Activated CD4-positive, alpha-beta T cell treated with anti-CD3 and anti-CD28 coated beads for 4 hours (primary cell): ENCODE results near the gene NPAS1.
"Not testable (repeated sequence)": the region's sequence is repeated elsewhere in the genome, so short reads cannot be mapped to it uniquely, and the experiment has no call there.

ENCODE experiments used
- DNase-seq, 2 donors: peaks; one replicate each; pipeline ENCODE4 v3.0.0-alpha.2; 2020

NPAS1 gene

GRCh38 chr19:47049307-47049700 lies 29.7 kb downstream of the NPAS1 start:
- no peak for DNase-seq

GRCh38 chr19:47050562-47050961 lies 30.9 kb downstream of the NPAS1 start:
- not testable (repeated sequence) for DNase-seq

GRCh38 chr19:47056411-47056810 lies 36.8 kb downstream of the NPAS1 start:
- DNase-seq, result no peak

GRCh38 chr19:47057328-47057727 lies 37.7 kb downstream of the NPAS1 start:
- DNase-seq, result no peak

- no peak for DNase-seq
These were observed 39.0 kb downstream of the NPAS1 start for GRCh38 chr19:47058621-47059022.

- DNase-seq, result no peak
These were observed 44.2 kb downstream of the NPAS1 start for GRCh38 chr19:47063874-47064273.

- DNase-seq, result no peak
These were observed 45.6 kb downstream of the NPAS1 start for GRCh38 chr19:47065242-47065641.

- no peak for DNase-seq
These were observed 47.0 kb downstream of the NPAS1 start for GRCh38 chr19:47066376-47067214.

GRCh38 chr19:47067215-47067847 lies 47.7 kb downstream of the NPAS1 start:
- no peak for DNase-seq

GRCh38 chr19:47068246-47068645 lies 48.6 kb downstream of the NPAS1 start:
- DNase-seq, result no peak

- DNase-seq, result no peak
These were observed 49.3 kb downstream of the NPAS1 start for GRCh38 chr19:47068876-47069406.

GRCh38 chr19:47069795-47070194 lies 50.2 kb downstream of the NPAS1 start:
- no peak for DNase-seq

- DNase-seq, result no peak
These were observed 51.1 kb downstream of the NPAS1 start for GRCh38 chr19:47070756-47071155.

- no peak for DNase-seq
These were observed 52.1 kb downstream of the NPAS1 start for GRCh38 chr19:47071731-47072130.

GRCh38 chr19:47072323-47072722 lies 52.7 kb downstream of the NPAS1 start:
- DNase-seq, result no peak

GRCh38 chr19:47073574-47073973 lies 53.9 kb downstream of the NPAS1 start:
- no peak for DNase-seq

- DNase-seq, result no peak
These were observed 55.0 kb downstream of the NPAS1 start for GRCh38 chr19:47074621-47075020.

GRCh38 chr19:47075179-47075810 lies 55.7 kb downstream of the NPAS1 start:
- DNase-seq, result no peak

GRCh38 chr19:47075941-47076340 lies 56.3 kb downstream of the NPAS1 start:
- DNase-seq, result no peak

GRCh38 chr19:47078351-47078750 lies 58.7 kb downstream of the NPAS1 start:
- not testable (repeated sequence) for DNase-seq

GRCh38 chr19:47081095-47081494 lies 61.5 kb downstream of the NPAS1 start:
- DNase-seq, result no peak

GRCh38 chr19:47082493-47082892 lies 62.9 kb downstream of the NPAS1 start:
- no peak for DNase-seq

GRCh38 chr19:47084879-47085439 lies 65.3 kb downstream of the NPAS1 start:
- DNase-seq, result no peak
